Islet precursor cell (in vitro differentiated cells): ENCODE results near the gene SPATA2.
A peak's percentile ranks its signal among the peaks of the same experiment; 100 is the strongest.
"Not testable (repeated sequence)": the region's sequence is repeated elsewhere in the genome, so short reads cannot be mapped to it uniquely, and the experiment has no call there.

Experiments used
- DNase-seq: peaks from one replicate; pipeline ENCODE4 v3.0.0-alpha.2; 2018

The SPATA2 gene

GRCh38 chr20:49915380-49916145, at the start of gene SPATA2:
TSS of gene SPATA2 (minus strand) at chr20:49915529. CDS start at chr20:49908490, 7,039 bp downstream.
- peak; percentile 97 for DNase-seq

- no peak for DNase-seq
Observed at GRCh38 chr20:49961413-49961812, 46.1 kb upstream of the SPATA2 start.

- DNase-seq: not testable (repeated sequence)
Observed at GRCh38 chr20:49957089-49957938, 42.0 kb upstream of the SPATA2 start.

GRCh38 chr20:49956689-49957088, 41.4 kb upstream of the SPATA2 start:
- DNase-seq: no peak

- not testable (repeated sequence) for DNase-seq
Observed at GRCh38 chr20:49955830-49956396, 40.6 kb upstream of the SPATA2 start.

- no peak for DNase-seq
Observed at GRCh38 chr20:49955167-49955566, 39.8 kb upstream of the SPATA2 start.

GRCh38 chr20:49951151-49951550, 35.8 kb upstream of the SPATA2 start:
- DNase-seq: no peak

- no peak for DNase-seq
Observed at GRCh38 chr20:49948809-49949507, 33.6 kb upstream of the SPATA2 start.

- DNase-seq: no peak
Observed at GRCh38 chr20:49948178-49948577, 32.8 kb upstream of the SPATA2 start.

GRCh38 chr20:49945701-49946477, 30.6 kb upstream of the SPATA2 start:
- DNase-seq: no peak

GRCh38 chr20:49945306-49945700, 30.0 kb upstream of the SPATA2 start:
- DNase-seq: no peak

- no peak for DNase-seq
Observed at GRCh38 chr20:49942942-49943341, 27.6 kb upstream of the SPATA2 start.

- DNase-seq: no peak
Observed at GRCh38 chr20:49942303-49942702, 27.0 kb upstream of the SPATA2 start.

GRCh38 chr20:49941456-49941855, 26.1 kb upstream of the SPATA2 start:
- DNase-seq: no peak

- no peak for DNase-seq
Observed at GRCh38 chr20:49938173-49939163, 23.1 kb upstream of the SPATA2 start.

GRCh38 chr20:49937027-49937929, 21.9 kb upstream of the SPATA2 start:
- DNase-seq: peak; percentile 63

GRCh38 chr20:49936153-49937026, 21.1 kb upstream of the SPATA2 start, which contains the start of gene RNF114:
TSS of gene RNF114 (plus strand) at chr20:49936397. CDS start at chr20:49936413, 16 bp downstream.
- DNase-seq: peak; percentile 93

GRCh38 chr20:49935746-49936152, 20.4 kb upstream of the SPATA2 start:
- no peak for DNase-seq

GRCh38 chr20:49929142-49929494, 13.8 kb upstream of the SPATA2 start:
- DNase-seq: no peak
